CD14-positive monocyte (primary cell): ENCODE results near the gene SPAG17. TPM values are rescaled to one million over a fixed set of nuclear protein-coding genes. Genes with fewer than 3 reads are reported as not detected.

Source experiments
- DNase-seq, 3 donors: peaks; one replicate each; pipeline ENCODE4 v3.0.0-alpha.2; 2011 to 2022
- H2AFZ ChIP-seq: 2 replicates; pipeline ENCODE4 v1.6.0; 2012; ENCODE audit warnings: mild to moderate bottlenecking, low read depth, low read length, inconsistent platforms; ENCODE audit not compliant: insufficient read depth, poor library complexity, severe bottlenecking
- H3K27ac ChIP-seq, 2 donors: 1 replicate in 1 of 2; 2 replicates in 1 of 2; pipeline ENCODE4 v1.5.1; 2012 to 2013; ENCODE audit warnings: low read length in 2 of 2, control low read depth in 1 of 2, inconsistent platforms in 1 of 2, low read depth in 1 of 2, mild to moderate bottlenecking in 1 of 2
- H3K27me3 ChIP-seq, 2 donors: one replicate each; pipeline versions ENCODE4 v1.6.0 to v1.6.1; 2011 to 2013; ENCODE audit warnings: low read length in 2 of 2; ENCODE audit not compliant: control insufficient read depth in 2 of 2, insufficient read depth in 2 of 2
- H3K36me3 ChIP-seq, 2 donors: replicated peaks in 1 of 2; 1 replicate in 1 of 2; 2 replicates in 1 of 2; pipeline versions ENCODE4 v1.5.1 to v1.6.1; 2012 to 2013; ENCODE audit warnings: low read length in 2 of 2, control low read depth in 1 of 2, inconsistent platforms in 1 of 2, mild to moderate bottlenecking in 1 of 2; ENCODE audit not compliant: insufficient read depth in 2 of 2, control insufficient read depth in 1 of 2
- H3K4me1 ChIP-seq, 2 donors: 1 replicate in 1 of 2; 2 replicates in 1 of 2; pipeline versions ENCODE4 v1.5.1 to v1.6.1; 2012 to 2013; ENCODE audit warnings: low read length in 2 of 2, control low read depth in 1 of 2, inconsistent platforms in 1 of 2, mild to moderate bottlenecking in 1 of 2, moderate library complexity in 1 of 2; ENCODE audit not compliant: insufficient read depth in 2 of 2, control insufficient read depth in 1 of 2
- H3K4me2 ChIP-seq: replicated peaks from 2 replicates; pipeline ENCODE3; 2012; ENCODE audit warnings: low read length, moderate library complexity, mild to moderate bottlenecking; ENCODE audit not compliant: poor library complexity, severe bottlenecking; ENCODE audit errors: extremely low read depth
- H3K4me3 ChIP-seq, 3 experiments: fragments of 200-600 bp in 1 of 3; sonication (generic) in 1 of 3; replicated peaks in 1 of 3; 1 replicate in 2 of 3; 2 replicates in 1 of 3; pipeline ENCODE4 v1.5.1; 2011 to 2013; ENCODE audit warnings: low read length in 3 of 3, mild to moderate bottlenecking in 3 of 3, control low read depth in 2 of 3, low read depth in 2 of 3, inconsistent platforms in 1 of 3, moderate library complexity in 1 of 3
- H3K79me2 ChIP-seq: 2 replicates; pipeline ENCODE4 v1.6.0; 2012; ENCODE audit warnings: mild to moderate bottlenecking, control low read depth, inconsistent platforms, low read length, moderate library complexity; ENCODE audit not compliant: insufficient read depth
- H3K9ac ChIP-seq: 2 replicates; pipeline ENCODE4 v1.6.0; 2017; ENCODE audit warnings: low read length, mild to moderate bottlenecking; ENCODE audit not compliant: insufficient read depth, poor library complexity, severe bottlenecking
- H3K9me3 ChIP-seq, 2 donors: replicated peaks in 1 of 2; 1 replicate in 1 of 2; 2 replicates in 1 of 2; pipeline versions ENCODE4 v1.5.1 to v1.6.1; 2012 to 2013; ENCODE audit warnings: low read length in 2 of 2, control low read depth in 1 of 2; ENCODE audit not compliant: control insufficient read depth in 1 of 2, insufficient read depth in 1 of 2
- H4K20me1 ChIP-seq: 2 replicates; pipeline ENCODE4 v1.6.0; 2012; ENCODE audit warnings: mild to moderate bottlenecking, low read length, control low read depth, moderate library complexity; ENCODE audit not compliant: insufficient read depth
- H3K27ac Mint-ChIP-seq, 7 donors: one replicate each; pipeline ENCODE4 v1.8.0; 2020; ENCODE audit warnings: mild to moderate bottlenecking in 7 of 7, mixed read lengths in 7 of 7, moderate library complexity in 6 of 7, inconsistent platforms in 2 of 7
- H3K27me3 Mint-ChIP-seq, 3 donors: one replicate each; pipeline ENCODE4 v1.8.0; 2021 to 2022; ENCODE audit warnings: low read depth in 3 of 3, mild to moderate bottlenecking in 3 of 3, mixed read lengths in 3 of 3, moderate library complexity in 3 of 3, inconsistent platforms in 1 of 3
- H3K36me3 Mint-ChIP-seq, 2 donors: one replicate each; pipeline ENCODE4 v1.8.0; 2020; ENCODE audit warnings: mixed read lengths in 2 of 2, inconsistent platforms in 1 of 2, mild to moderate bottlenecking in 1 of 2
- H3K4me1 Mint-ChIP-seq: one replicate; pipeline ENCODE4 v1.8.0; 2020; ENCODE audit warnings: mild to moderate bottlenecking, mixed read lengths
- H3K4me3 Mint-ChIP-seq, 2 donors: one replicate each; pipeline ENCODE4 v1.8.0; 2020; ENCODE audit warnings: mild to moderate bottlenecking in 2 of 2, mixed read lengths in 2 of 2, moderate library complexity in 1 of 2
- H3K9me3 Mint-ChIP-seq, 7 donors: one replicate each; pipeline ENCODE4 v1.8.0; 2020 to 2022; ENCODE audit warnings: mixed read lengths in 7 of 7, mild to moderate bottlenecking in 6 of 7, moderate library complexity in 6 of 7, inconsistent platforms in 2 of 7
- CTCF ChIP-seq: fragments of 200-600 bp; IDR thresholded peaks from one replicate; pipeline ENCODE4 v1.8.0; 2022; ENCODE audit warnings: antibody characterized with exemption, mild to moderate bottlenecking
- WGBS: methylation state at CpG from one replicate; pipeline ENCODE4 v1.1.5; 2013; ENCODE audit warnings: missing lambda C conversion rate; ENCODE audit not compliant: insufficient coverage; 5-methylcytosine and 5-hydroxymethylcytosine counted together
- intact Hi-C, 2 donors: fragments of 100-400 bp; cut with micrococcal nuclease; formaldehyde crosslinking; loops; one replicate each; pipeline versions ENCODE4 v1.15.0 to v1.15.1; 2023
- polyA plus RNA-seq, 3 donors: library from polyadenylated mRNA; depleted of rRNA in 1 of 3; unstranded in 2 of 3; stranded (reverse) in 1 of 3; fragments of 300-500 nt in 2 of 3; fragments of >200 nt in 1 of 3; fragmentation: Illumina TruSeq in 2 of 3; gene quantifications; 1 replicate in 2 of 3; 2 replicates in 1 of 3; pipeline ENCODE4 v1.2.3, GENCODE V29; 2012 to 2021

SPAG17 gene
- polyA plus RNA-seq, 3 donors = 0.26 to 0.87 (median 0.68) TPM

- H3K36me3 ChIP-seq = no peaks in the 10 kb centered on the region
- Mint-ChIP-seq H3K4me3 (no peak overlapping the region), H3K36me3 (no peaks in the 10 kb centered on the region), H3K27me3 (no peaks in the 10 kb centered on the region), H3K9me3 (peaks cover 0 to 14% (median 13%) of the 10 kb centered on the region in 7 donors), H3K4me1 (no peaks in the 10 kb centered on the region), H3K27ac (peak overlapping the region in 1 of 7 donors; percentile 62)
- no peaks in the 10 kb centered on the region for H3K27me3 ChIP-seq
- no peaks in the 10 kb centered on the region for H3K79me2 ChIP-seq
- H3K4me1 ChIP-seq = no peaks in the 10 kb centered on the region
- no peak overlapping the region for H2AFZ ChIP-seq
- H3K9me3 ChIP-seq = peaks cover 0 to 9% of the 10 kb centered on the region in 2 donors
- no CpG with 5 or more reads among the region's 2 CpGs for WGBS
- no peak for DNase-seq
- no peak overlapping the region for H3K9ac ChIP-seq
- TF ChIP-seq CTCF = no peak
- no peaks in the 10 kb centered on the region for H4K20me1 ChIP-seq
- H3K4me3 ChIP-seq = no peak overlapping the region
- H3K27ac ChIP-seq = no peak overlapping the region
- intact Hi-C loops = no loop called here
- H3K4me2 ChIP-seq = no peak overlapping the region
These were observed 177.6 kb downstream of the SPAG17 start for GRCh38 chr1:118007391-118007790.

DNA sequence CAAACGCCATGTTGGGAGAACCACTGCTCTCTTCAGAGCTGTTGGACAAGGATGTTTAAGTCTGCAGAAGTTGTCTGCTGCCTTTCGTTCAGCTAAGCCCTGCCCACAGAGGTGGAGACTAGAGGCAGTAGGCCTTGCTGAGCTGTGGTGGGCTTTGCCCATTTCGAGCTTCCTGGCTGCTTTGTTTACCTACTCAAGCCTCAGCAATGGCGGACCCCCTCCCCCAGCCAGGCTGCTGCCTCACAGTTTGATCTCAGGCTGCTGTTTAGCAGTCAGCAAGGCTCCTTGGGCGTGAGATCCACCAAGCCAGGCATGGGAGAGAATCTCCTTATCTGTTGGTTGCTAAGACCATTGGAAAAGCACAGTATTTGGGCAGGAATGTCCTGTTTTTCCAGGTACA is 180.7 kb downstream of the SPAG17 start:
- Histone ChIP-seq H2AFZ (no peak overlapping the region), H3K36me3 (no peaks in the 10 kb centered on the region), H3K9ac (no peak overlapping the region), H3K79me2 (no peaks in the 10 kb centered on the region), H3K4me1 (no peaks in the 10 kb centered on the region), H3K9me3 (peaks cover 0 to 9% of the 10 kb centered on the region in 2 donors), H3K4me3 (no peak overlapping the region), H3K4me2 (no peak overlapping the region), H3K27ac (no peak overlapping the region), H4K20me1 (no peaks in the 10 kb centered on the region), H3K27me3 (no peaks in the 10 kb centered on the region)
- peaks cover 0 to 4% (median 2%) of the 10 kb centered on the region in 3 donors for H3K27me3 Mint-ChIP-seq
- H3K36me3 Mint-ChIP-seq = no peaks in the 10 kb centered on the region
- no peak overlapping the region for H3K4me3 Mint-ChIP-seq
- WGBS = 100% methylated on average over 4 of the region's 5 CpGs
- no peak overlapping the region for H3K27ac Mint-ChIP-seq
- no peak for TF ChIP-seq CTCF
- intact Hi-C loops = no loop called here
- no peak for DNase-seq
- H3K9me3 Mint-ChIP-seq = peaks cover 2 to 29% (median 20%) of the 10 kb centered on the region in 7 donors
- H3K4me1 Mint-ChIP-seq = no peaks in the 10 kb centered on the region
